B cell (primary cell): ENCODE measurements around the gene MOB1A.
"Not testable (repeated sequence)": the region's sequence is repeated elsewhere in the genome, so short reads cannot be mapped to it uniquely, and the experiment has no call there.

ENCODE experiments used
- EZH2 ChIP-seq: IDR thresholded peaks from 2 replicates; pipeline ENCODE4 v1.6.1; 2012; ENCODE audit warnings: borderline replicate concordance, low read depth, mild to moderate bottlenecking, moderate library complexity, low read length; ENCODE audit not compliant: insufficient read depth, poor library complexity, severe bottlenecking
- TF ChIP-seq, protein P1 (sequence below): fragments of 200-600 bp; IDR thresholded peaks from one replicate; pipeline ENCODE4 v1.8.0; 2022; ENCODE audit warnings: antibody characterized with exemption, mild to moderate bottlenecking

GRCh38 chr2:74186706-74187105 is 8.0 kb upstream of the MOB1A start:
- not testable (repeated sequence) for TF ChIP-seq EZH2
- TF ChIP-seq, protein P1, sequence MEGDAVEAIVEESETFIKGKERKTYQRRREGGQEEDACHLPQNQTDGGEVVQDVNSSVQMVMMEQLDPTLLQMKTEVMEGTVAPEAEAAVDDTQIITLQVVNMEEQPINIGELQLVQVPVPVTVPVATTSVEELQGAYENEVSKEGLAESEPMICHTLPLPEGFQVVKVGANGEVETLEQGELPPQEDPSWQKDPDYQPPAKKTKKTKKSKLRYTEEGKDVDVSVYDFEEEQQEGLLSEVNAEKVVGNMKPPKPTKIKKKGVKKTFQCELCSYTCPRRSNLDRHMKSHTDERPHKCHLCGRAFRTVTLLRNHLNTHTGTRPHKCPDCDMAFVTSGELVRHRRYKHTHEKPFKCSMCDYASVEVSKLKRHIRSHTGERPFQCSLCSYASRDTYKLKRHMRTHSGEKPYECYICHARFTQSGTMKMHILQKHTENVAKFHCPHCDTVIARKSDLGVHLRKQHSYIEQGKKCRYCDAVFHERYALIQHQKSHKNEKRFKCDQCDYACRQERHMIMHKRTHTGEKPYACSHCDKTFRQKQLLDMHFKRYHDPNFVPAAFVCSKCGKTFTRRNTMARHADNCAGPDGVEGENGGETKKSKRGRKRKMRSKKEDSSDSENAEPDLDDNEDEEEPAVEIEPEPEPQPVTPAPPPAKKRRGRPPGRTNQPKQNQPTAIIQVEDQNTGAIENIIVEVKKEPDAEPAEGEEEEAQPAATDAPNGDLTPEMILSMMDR = not testable (repeated sequence)
